Brain microvascular endothelial cell (primary cell): Measurements from ENCODE around the gene MPC1.

ENCODE experiments used
- DNase-seq: peaks from one replicate; pipeline ENCODE4 v3.0.0-alpha.2; 2020
- H3K27ac ChIP-seq: fragments of 250-450 bp; sonication (Bioruptor Pico); 2 replicates; pipeline ENCODE4 v1.5.1; 2020; ENCODE audit warnings: mild to moderate bottlenecking, moderate library complexity
- H3K27me3 ChIP-seq: fragments of 250-450 bp; sonication (Bioruptor Pico); replicated peaks from 2 replicates; pipeline ENCODE4 v1.5.1; 2020; ENCODE audit warnings: mild to moderate bottlenecking
- H3K36me3 ChIP-seq: fragments of 250-450 bp; sonication (Bioruptor Pico); replicated peaks from 2 replicates; pipeline ENCODE4 v1.5.1; 2020; ENCODE audit warnings: mild to moderate bottlenecking
- H3K4me3 ChIP-seq: 2 replicates; pipeline ENCODE4 v1.5.1; 2011; ENCODE audit warnings: low read depth, mild to moderate bottlenecking, control low read depth, low read length, moderate library complexity
- CTCF ChIP-seq: IDR thresholded peaks from 2 replicates; pipeline ENCODE4 v1.5.1; 2011; ENCODE audit warnings: low read depth, mild to moderate bottlenecking, moderate library complexity, low read length, control low read depth, inconsistent platforms; ENCODE audit errors: missing control alignments
- in situ Hi-C: cut with HindIII; loops from 2 replicates; pipeline ENCODE4 v1.10.0; 2017; ENCODE audit warnings: low sequenced_read_pairs, low pct_ligation_motif_present

The MPC1 gene

GRCh38 chr6:166341464-166341863, 41.3 kb downstream of the MPC1 start:
- no peak for TF ChIP-seq CTCF

GRCh38 chr6:166338854-166339253, 43.9 kb downstream of the MPC1 start:
- no peak for TF ChIP-seq CTCF
- DNase-seq: no peak
- H3K4me3 ChIP-seq: no peak overlapping the region
- no peak overlapping the region for H3K27ac ChIP-seq
- no peaks in the 10 kb centered on the region for H3K27me3 ChIP-seq
- H3K36me3 ChIP-seq: peaks cover 5% of the 10 kb centered on the region
- in situ Hi-C loops: no loop called here

More at GRCh38 chr6:166341464-166341863, 41.3 kb downstream of the MPC1 start:
- in situ Hi-C loops: no loop called here
- Histone ChIP-seq H3K27me3 (no peaks in the 10 kb centered on the region), H3K27ac (no peak overlapping the region), H3K36me3 (peaks cover 2% of the 10 kb centered on the region), H3K4me3 (peak overlapping the region; percentile 98)
- no peak for DNase-seq

- peaks cover 3% of the 10 kb centered on the region for H3K36me3 ChIP-seq
- H3K27me3 ChIP-seq: no peaks in the 10 kb centered on the region
- in situ Hi-C loops: no loop called here
- no peak overlapping the region for H3K27ac ChIP-seq
- no peak for DNase-seq
- TF ChIP-seq CTCF: no peak
- H3K4me3 ChIP-seq: no peak overlapping the region
Observed at GRCh38 chr6:166336847-166337246, 45.9 kb downstream of the MPC1 start.

GRCh38 chr6:166335378-166336302, 47.1 kb downstream of the MPC1 start:
- in situ Hi-C loops: no loop called here
- Histone ChIP-seq H3K27ac (no peak overlapping the region), H3K36me3 (peaks cover 3% of the 10 kb centered on the region), H3K27me3 (no peaks in the 10 kb centered on the region), H3K4me3 (no peak overlapping the region)
- no peak for DNase-seq
- no peak for TF ChIP-seq CTCF

GRCh38 chr6:166334878-166335277, 47.9 kb downstream of the MPC1 start:
- Histone ChIP-seq H3K4me3 (no peak overlapping the region), H3K27ac (no peak overlapping the region), H3K36me3 (peaks cover 3% of the 10 kb centered on the region), H3K27me3 (no peaks in the 10 kb centered on the region)
- in situ Hi-C loops: no loop called here
- DNase-seq: no peak
- TF ChIP-seq CTCF: no peak
